OCI-LY1 (cell line): ENCODE data around the gene TSPAN4.

Source experiments
- H2AFZ ChIP-seq: fragments of 200-600 bp; sonication (generic), shearing (Covaris generic); 2 replicates; pipeline ENCODE4 v1.6.0; 2014; ENCODE audit warnings: antibody characterized with exemption, mild to moderate bottlenecking, low read length
- H3F3A ChIP-seq: fragments of 200-600 bp; sonication (generic), shearing (Covaris generic); 2 replicates; pipeline ENCODE4 v1.6.0; 2014; ENCODE audit warnings: mild to moderate bottlenecking, antibody characterized with exemption, low read length, moderate library complexity; ENCODE audit not compliant: insufficient read depth
- H3K27ac ChIP-seq: fragments of 200-600 bp; sonication (generic); 2 replicates; pipeline ENCODE4 v1.5.1; 2014; ENCODE audit warnings: low read length, mixed run types, mild to moderate bottlenecking, low read depth; ENCODE audit not compliant: poor library complexity, severe bottlenecking
- H3K27me3 ChIP-seq: fragments of 200-600 bp; sonication (generic); 2 replicates; pipeline ENCODE4 v1.6.0; 2014; ENCODE audit warnings: antibody characterized with exemption, mild to moderate bottlenecking, low read length, moderate library complexity; ENCODE audit not compliant: insufficient read depth
- H3K36me3 ChIP-seq: fragments of 200-600 bp; sonication (generic); 2 replicates; pipeline ENCODE4 v1.6.1; 2014; ENCODE audit warnings: mild to moderate bottlenecking, antibody characterized with exemption, low read length, moderate library complexity, mixed read lengths; ENCODE audit not compliant: insufficient read depth
- H3K4me1 ChIP-seq: fragments of 200-600 bp; sonication (generic); 2 replicates; pipeline ENCODE4 v1.5.1; 2014; ENCODE audit warnings: mild to moderate bottlenecking, low read length, moderate library complexity; ENCODE audit not compliant: insufficient read depth, severe bottlenecking
- H3K4me2 ChIP-seq: fragments of 200-600 bp; sonication (generic), shearing (Covaris generic); 2 replicates; pipeline ENCODE4 v1.6.1; 2014; ENCODE audit warnings: low read length
- H3K4me3 ChIP-seq: fragments of 200-600 bp; sonication (generic); 2 replicates; pipeline ENCODE4 v1.5.1; 2014; ENCODE audit warnings: low read length, low read depth, mild to moderate bottlenecking, mixed read lengths; ENCODE audit not compliant: poor library complexity, severe bottlenecking
- H3K79me2 ChIP-seq: fragments of 200-600 bp; shearing (Covaris generic); 2 replicates; pipeline ENCODE4 v1.6.1; 2016; ENCODE audit warnings: mixed run types, low read length, mixed read lengths; ENCODE audit not compliant: insufficient read depth
- H3K9ac ChIP-seq: fragments of 200-600 bp; sonication (generic), shearing (Covaris generic); 2 replicates; pipeline ENCODE4 v1.6.1; 2014; ENCODE audit warnings: mild to moderate bottlenecking, low read length, mixed read lengths
- H3K9me2 ChIP-seq: fragments of 200-600 bp; sonication (generic), shearing (Covaris generic); 2 replicates; pipeline ENCODE4 v1.6.1; 2014; ENCODE audit warnings: low read depth, mild to moderate bottlenecking, low read length, mixed read lengths
- H3K9me3 ChIP-seq: fragments of 200-600 bp; shearing (Covaris generic); 2 replicates; pipeline ENCODE4 v1.6.1; 2014; ENCODE audit warnings: low read length, mixed read lengths
- H4K20me1 ChIP-seq: fragments of 200-600 bp; sonication (generic), shearing (Covaris generic); 2 replicates; pipeline ENCODE4 v1.6.0; 2016; ENCODE audit warnings: mild to moderate bottlenecking, low read length; ENCODE audit not compliant: insufficient read depth
- CTCF ChIP-seq: fragments of 200-600 bp; sonication (generic), shearing (Covaris generic); IDR thresholded peaks from 2 replicates; pipeline ENCODE4 v1.5.1; 2017; ENCODE audit warnings: mild to moderate bottlenecking, antibody characterized with exemption, low read length, moderate library complexity, mixed read lengths
- EZH2 ChIP-seq: fragments of 200-600 bp; sonication (generic), shearing (Covaris generic); IDR thresholded peaks from 2 replicates; pipeline ENCODE4 v1.8.0; 2017; ENCODE audit warnings: borderline replicate concordance, mixed run types, mild to moderate bottlenecking, antibody characterized with exemption, low read length, moderate library complexity, mixed read lengths

The TSPAN4 gene

GRCh38 chr11:859394-860131, 16.9 kb downstream of the TSPAN4 start:
- Histone ChIP-seq H3K4me3 (no peak overlapping the region), H2AFZ (no peak overlapping the region), H3K9me3 (no peaks in the 10 kb centered on the region), H3K9me2 (no peaks in the 10 kb centered on the region), H3K27me3 (no peaks in the 10 kb centered on the region), H3K27ac (no peak overlapping the region), H3K36me3 (no peaks in the 10 kb centered on the region), H4K20me1 (no peaks in the 10 kb centered on the region), H3F3A (no peaks in the 10 kb centered on the region), H3K9ac (no peak overlapping the region), H3K4me2 (no peak overlapping the region), H3K4me1 (peaks cover 6% of the 10 kb centered on the region), H3K79me2 (no peaks in the 10 kb centered on the region)
- TF ChIP-seq EZH2, result no peak
- TF ChIP-seq CTCF, result no peak

GRCh38 chr11:860234-861104, 17.8 kb downstream of the TSPAN4 start:
- peaks cover 6% of the 10 kb centered on the region for H3K4me1 ChIP-seq
- H3K9me2 ChIP-seq, result no peaks in the 10 kb centered on the region
- TF ChIP-seq EZH2 (no peak), CTCF (no peak)
- no peak overlapping the region for H3K4me3 ChIP-seq
- no peak overlapping the region for H3K4me2 ChIP-seq
- no peaks in the 10 kb centered on the region for H3F3A ChIP-seq
- H3K9ac ChIP-seq, result no peak overlapping the region
- H2AFZ ChIP-seq, result no peak overlapping the region
- H3K27ac ChIP-seq, result no peak overlapping the region
- no peaks in the 10 kb centered on the region for H4K20me1 ChIP-seq
- H3K9me3 ChIP-seq, result no peaks in the 10 kb centered on the region
- H3K27me3 ChIP-seq, result peaks cover 3% of the 10 kb centered on the region; the same call in 1 of the 2 replicates
- H3K36me3 ChIP-seq, result no peaks in the 10 kb centered on the region
- H3K79me2 ChIP-seq, result no peaks in the 10 kb centered on the region

- no peak overlapping the region for H3K27ac ChIP-seq
- peaks cover 6% of the 10 kb centered on the region for H3K4me1 ChIP-seq
These were observed 18.4 kb downstream of the TSPAN4 start for GRCh38 chr11:861105-861479.

More at GRCh38 chr11:861105-861479, 18.4 kb downstream of the TSPAN4 start:
- H3K9me3 ChIP-seq, result no peaks in the 10 kb centered on the region
- H3K4me2 ChIP-seq, result no peak overlapping the region
- no peak for TF ChIP-seq CTCF
- no peak for TF ChIP-seq EZH2
- H3K27me3 ChIP-seq, result peaks cover 6% of the 10 kb centered on the region; the same call in 1 of the 2 replicates
- no peaks in the 10 kb centered on the region for H4K20me1 ChIP-seq
- no peaks in the 10 kb centered on the region for H3F3A ChIP-seq
- no peak overlapping the region for H3K4me3 ChIP-seq
- no peaks in the 10 kb centered on the region for H3K9me2 ChIP-seq
- H3K36me3 ChIP-seq, result no peaks in the 10 kb centered on the region
- no peak overlapping the region for H2AFZ ChIP-seq
- H3K79me2 ChIP-seq, result no peaks in the 10 kb centered on the region
- H3K9ac ChIP-seq, result no peak overlapping the region
